GM21390 (cell line): ENCODE data around the gene WRNIP1.

Experiments used
- ATAC-seq: cut with Tn5 transposase; IDR thresholded peaks from one replicate; pipeline ENCODE4 v1.9.1; 2021; ENCODE audit not compliant: unreplicated experiment

Gene WRNIP1

GRCh38 chr6:2831392-2831791, 66.2 kb downstream of the WRNIP1 start:
- ATAC-seq: no peak

DNA sequence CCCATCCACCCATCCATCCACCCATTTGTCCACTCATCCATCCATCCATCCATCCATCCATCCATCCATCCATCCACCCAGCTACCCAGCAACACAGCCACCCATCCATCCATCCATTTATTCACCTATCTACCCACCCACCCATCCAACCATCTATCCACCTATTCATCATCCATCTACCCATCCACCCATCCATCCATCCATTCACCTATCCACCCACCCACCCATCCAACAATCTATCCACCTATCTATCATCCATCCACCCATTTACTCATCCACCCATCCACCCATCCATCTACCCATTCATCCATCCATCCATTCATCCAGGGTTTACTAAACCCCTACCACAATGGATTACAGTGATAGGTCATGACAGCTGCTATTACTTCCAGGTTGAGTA, 69.1 kb downstream of the WRNIP1 start:
- ATAC-seq: no peak
